Kidney capillary endothelial cell (primary cell): ENCODE data around the gene ARHGAP8.

ENCODE experiments used
- DNase-seq: peaks from one replicate; pipeline ENCODE4 v3.0.0-alpha.2; 2018; ENCODE audit warnings: low spot score

The ARHGAP8 gene

GRCh38 chr22:44752285-44753188 lies at the start of gene ARHGAP8:
Gene ARHGAP8 (plus strand): TSS chr22:44752575. CDS start chr22:44786528, 33,953 bp downstream.
- no peak for DNase-seq

- no peak for DNase-seq
Observed at GRCh38 chr22:44703255-44703870, 49.0 kb upstream of the ARHGAP8 start.

- DNase-seq, result no peak
Observed at GRCh38 chr22:44704159-44705021, 48.0 kb upstream of the ARHGAP8 start.

GRCh38 chr22:44705022-44705297 lies 47.4 kb upstream of the ARHGAP8 start:
- DNase-seq, result no peak

- no peak for DNase-seq
Observed at GRCh38 chr22:44706488-44706887, 45.9 kb upstream of the ARHGAP8 start.

- no peak for DNase-seq
Observed at GRCh38 chr22:44707178-44707577, 45.2 kb upstream of the ARHGAP8 start.

GRCh38 chr22:44707752-44708151 lies 44.6 kb upstream of the ARHGAP8 start:
- DNase-seq, result no peak

GRCh38 chr22:44709881-44710392 lies 42.4 kb upstream of the ARHGAP8 start:
- DNase-seq, result no peak

- DNase-seq, result no peak
Observed at GRCh38 chr22:44710474-44711240, 41.7 kb upstream of the ARHGAP8 start.

GRCh38 chr22:44711241-44711560 lies 41.2 kb upstream of the ARHGAP8 start:
- no peak for DNase-seq

- DNase-seq, result no peak
Observed at GRCh38 chr22:44711690-44712555, 40.5 kb upstream of the ARHGAP8 start.

GRCh38 chr22:44712962-44713361 lies 39.4 kb upstream of the ARHGAP8 start:
- DNase-seq, result no peak

- no peak for DNase-seq
Observed at GRCh38 chr22:44714703-44715350, 37.5 kb upstream of the ARHGAP8 start.

GRCh38 chr22:44718418-44718817 lies 34.0 kb upstream of the ARHGAP8 start:
- no peak for DNase-seq

GRCh38 chr22:44719586-44720368 lies 32.6 kb upstream of the ARHGAP8 start:
- no peak for DNase-seq

- no peak for DNase-seq
Observed at GRCh38 chr22:44721213-44721612, 31.2 kb upstream of the ARHGAP8 start.

- no peak for DNase-seq
Observed at GRCh38 chr22:44722611-44723010, 29.8 kb upstream of the ARHGAP8 start.

- no peak for DNase-seq
Observed at GRCh38 chr22:44723801-44724200, 28.6 kb upstream of the ARHGAP8 start.

GRCh38 chr22:44724416-44724815 lies 28.0 kb upstream of the ARHGAP8 start:
- no peak for DNase-seq

GRCh38 chr22:44724859-44725258 lies 27.5 kb upstream of the ARHGAP8 start:
- DNase-seq, result no peak
